HepG2 (cell line): ENCODE measurements around the gene PRRT1. TPM values are rescaled to one million over a fixed set of nuclear protein-coding genes. Genes with fewer than 3 reads are reported as not detected.
A peak's percentile ranks its signal among the peaks of the same experiment; 100 is the strongest.

ENCODE experiments used
- ATAC-seq: fragments of 200-7000 bp; cut with Tn5 transposase; 3 replicates; pipeline ENCODE4 v1.9.1; 2020; ENCODE audit warnings: mild to moderate bottlenecking, moderate library complexity
- BruUV-seq: library from RNA; stranded (reverse); fragments of 400-500 nt; replicated peaks from 2 replicates; lab custom pipeline; 2021; lab: Mats Ljungman, UMichigan
- CTCF ChIA-PET: fragments of 300-600 bp; formaldehyde crosslinking; extraction: SDS; loops from one replicate; lab custom pipeline; 2021; ENCODE audit warnings: low total read pairs, inconsistent platforms, low intra/inter-chr PET ratio; lab: Yijun Ruan, JAX
- POLR2A ChIA-PET: fragments of 350-600 bp; sonication (Branson Sonifier 250); formaldehyde crosslinking; loops from one replicate; lab custom pipeline; 2020; ENCODE audit warnings: antibody characterized with exemption, inconsistent platforms; lab: Yijun Ruan, JAX
- DNase-seq: peaks from one replicate; pipeline ENCODE4 v3.0.0-alpha.2; 2015; ENCODE audit warnings: low spot score
- FAIRE-seq: peaks from 3 replicates; lab custom pipeline; 2011; peaks lifted over from hg19 to GRCh38; lab: Jason Lieb, UNC
- H2AFZ ChIP-seq: one replicate; pipeline ENCODE4 v1.6.1; 2011; ENCODE audit warnings: low read length, inconsistent platforms
- H3K27ac ChIP-seq: fragments of 300-600 bp; 3 replicates; pipeline ENCODE4 v1.8.0; 2011; ENCODE audit warnings: mixed run types, mild to moderate bottlenecking, mixed read lengths, low read length, inconsistent platforms; ENCODE audit not compliant: insufficient read depth; ENCODE audit errors: extremely low read length
- H3K27me3 ChIP-seq, 2 experiments: fragments of 200-600 bp in 1 of 2; 2 replicates in 1 of 2; 3 replicates in 1 of 2; pipeline versions ENCODE4 v1.6.0 to v1.8.0; 2011; ENCODE audit warnings: low read length in 2 of 2, mild to moderate bottlenecking in 2 of 2, moderate library complexity in 2 of 2, inconsistent platforms in 1 of 2; ENCODE audit not compliant: insufficient read depth in 2 of 2, control insufficient read depth in 1 of 2
- H3K36me3 ChIP-seq, 2 experiments: fragments of 200-600 bp in 1 of 2; replicated peaks in 1 of 2; 2 replicates in 1 of 2; 3 replicates in 1 of 2; pipeline versions ENCODE4 v1.5.1 to v1.8.0; 2011; ENCODE audit warnings: low read length in 2 of 2, inconsistent platforms in 1 of 2; ENCODE audit not compliant: insufficient read depth in 2 of 2, control insufficient read depth in 1 of 2
- H3K4me1 ChIP-seq: 2 replicates; pipeline ENCODE4 v1.5.1; 2012; ENCODE audit warnings: low read length, inconsistent platforms; ENCODE audit not compliant: insufficient read depth
- H3K4me2 ChIP-seq: 2 replicates; pipeline ENCODE4 v1.6.0; 2011; ENCODE audit warnings: low read depth, low read length, inconsistent platforms
- H3K4me3 ChIP-seq, 3 experiments: fragments of 200-600 bp in 1 of 3; sonication (generic), shearing (Covaris generic) in 1 of 3; replicated peaks in 1 of 3; 2 replicates each; pipeline ENCODE4 v1.5.1; 2011 to 2016; ENCODE audit warnings: low read length in 3 of 3, inconsistent platforms in 2 of 3, low read depth in 2 of 3, mild to moderate bottlenecking in 2 of 3, control low read depth in 1 of 3, mixed read lengths in 1 of 3; ENCODE audit not compliant: insufficient read depth in 1 of 3
- H3K79me2 ChIP-seq: one replicate; pipeline ENCODE4 v1.6.1; 2011; ENCODE audit warnings: low read length, inconsistent platforms; ENCODE audit not compliant: insufficient read depth
- H3K9ac ChIP-seq: 2 replicates; pipeline ENCODE4 v1.6.0; 2011; ENCODE audit warnings: mild to moderate bottlenecking, low read depth, low read length, inconsistent platforms; ENCODE audit not compliant: insufficient read depth
- H3K9me3 ChIP-seq: 2 replicates; pipeline ENCODE4 v1.5.1; 2012; ENCODE audit warnings: mild to moderate bottlenecking, low read length
- H4K20me1 ChIP-seq: 2 replicates; pipeline ENCODE4 v1.6.0; 2011; ENCODE audit warnings: inconsistent platforms, mild to moderate bottlenecking, low read length, moderate library complexity; ENCODE audit not compliant: insufficient read depth
- ATF3 ChIP-seq: sonication (generic); formaldehyde crosslinking; IDR thresholded peaks from 2 replicates; pipeline ENCODE4 v1.4.0; 2020; ENCODE audit warnings: missing genetic modification reagents
- CCAR2 ChIP-seq: fragments of 200-400 bp; formaldehyde crosslinking; optimal IDR thresholded peaks from 2 replicates; pipeline ENCODE3; 2018; ENCODE audit warnings: low read depth, mild to moderate bottlenecking, low read length, moderate library complexity
- KDM2A ChIP-seq: sonication (generic); formaldehyde crosslinking; IDR thresholded peaks from 2 replicates; pipeline ENCODE4 v1.4.0; 2020; ENCODE audit warnings: low read depth, missing genetic modification reagents, borderline replicate concordance
- MAFF ChIP-seq: IDR thresholded peaks from 2 replicates; pipeline ENCODE4 v1.6.1; 2011; ENCODE audit warnings: low read depth, low read length, improper control_type of control experiment
- PBX3 ChIP-seq: sonication (generic); formaldehyde crosslinking; IDR thresholded peaks from 2 replicates; pipeline ENCODE4 v1.8.1; 2023; ENCODE audit warnings: missing genetic modification reagents, inconsistent platforms, borderline replicate concordance
- RXRB ChIP-seq: IDR thresholded peaks from 2 replicates; pipeline ENCODE4 v1.6.1; 2016; ENCODE audit warnings: borderline replicate concordance, missing genetic modification reagents, missing compliant biosample characterization
- ZBTB40 ChIP-seq, 2 experiments: fragments of 450-650 bp in 1 of 2; sonication (generic) in 1 of 2; formaldehyde crosslinking in 1 of 2; IDR thresholded peaks; 2 replicates each; pipeline versions ENCODE4 v1.6.1 to v1.8.0; 2016 to 2022; ENCODE audit warnings: antibody characterized with exemption in 1 of 2, mild to moderate bottlenecking in 1 of 2, missing genetic modification reagents in 1 of 2
- ZC3H4 ChIP-seq: sonication (generic); formaldehyde crosslinking; IDR thresholded peaks from 2 replicates; pipeline ENCODE4 v1.4.0; 2020; ENCODE audit warnings: missing genetic modification reagents, borderline replicate concordance
- ZNF180 ChIP-seq: sonication (generic); formaldehyde crosslinking; IDR thresholded peaks from 2 replicates; pipeline ENCODE4 v1.4.0; 2020; ENCODE audit warnings: low read depth, missing genetic modification reagents, borderline replicate concordance
- ZNF34 ChIP-seq: sonication (generic); formaldehyde crosslinking; IDR thresholded peaks from 2 replicates; pipeline ENCODE4 v1.4.0; 2020; ENCODE audit warnings: mild to moderate bottlenecking, missing genetic modification reagents, borderline replicate concordance
- ZNF343 ChIP-seq: sonication (generic); formaldehyde crosslinking; IDR thresholded peaks from 2 replicates; pipeline ENCODE4 v1.4.0; 2020; ENCODE audit warnings: mild to moderate bottlenecking, missing genetic modification reagents
- WGBS: methylation state at CpG from one replicate; pipeline ENCODE4 v1.1.6; 2017; ENCODE audit warnings: low lambda C conversion rate; 5-methylcytosine and 5-hydroxymethylcytosine counted together
- in situ Hi-C: cut with HindIII; loops from 2 replicates; pipeline ENCODE4 v1.10.0; 2017; ENCODE audit warnings: low pct_unique_long_range_greater_than_20kb; ENCODE audit not compliant: extremely low pct_ligation_motif_present
- intact Hi-C: fragments of 100-400 bp; cut with micrococcal nuclease; formaldehyde crosslinking; loops from one replicate; pipeline ENCODE4 v1.10.0; 2022; ENCODE audit not compliant: unreplicated experiment
- polyA plus RNA-seq, 8 experiments: library from polyadenylated mRNA; depleted of rRNA in 3 of 8; stranded (reverse) in 7 of 8; unstranded in 1 of 8; fragments of >200 nt; fragmentation: Illumina TruSeq in 4 of 8; extraction: Trizol in 4 of 8; gene quantifications; 2 replicates each; pipeline versions ENCODE4 v1.2.1 to v1.2.3, GENCODE V29; 2011 to 2016; ENCODE audit warnings: low read depth in 4 of 8, missing spikeins in 1 of 8, mixed read lengths in 1 of 8; ENCODE audit not compliant: insufficient read depth in 1 of 8
- total RNA-seq, 5 experiments: library from RNA; depleted of rRNA; stranded (reverse); fragments of >200 nt; fragmentation: Illumina TruSeq; extraction: Trizol; gene quantifications; 2 replicates each; pipeline ENCODE4 v1.2.3, GENCODE V29; 2016; ENCODE audit warnings: low read depth in 1 of 5

The PRRT1 gene
- total and polyA plus RNA-seq, 2 of the 13 experiments (the other 11 are each of a cell fraction or from before 2014, with no cell fraction given): 0.64 to 1.4 TPM

GRCh38 chr6:32105433-32105832, 46.3 kb downstream of the PRRT1 start (continued):
- peak; percentile 30; the same call in 1 of the 2 replicates for TF ChIP-seq ATF3
- no peak for TF ChIP-seq RXRB
- no peak for TF ChIP-seq ZNF34 (CRISPR knock-in tag)
- TF ChIP-seq KDM2A (CRISPR knock-in tag): peak; percentile 34; the same call in 1 of the 2 replicates

- in situ Hi-C loops: no loop called here
- no peak for DNase-seq
- TF ChIP-seq MAFF (no peak), CCAR2 (no peak), ZC3H4 (no peak), ZNF180 (CRISPR knock-in tag) (no peak), PBX3 (no peak), ZNF343 (CRISPR knock-in tag) (no peak), ZBTB40 (IDR thresholded peaks at IDR 0.05) (no peak), ZBTB40 (CRISPR knock-in tag; IDR thresholded peaks at IDR 0.05) (no peak)
- TF ChIP-seq, all 625 proteins: peak for 0
- Histone ChIP-seq H3K4me1 (peaks cover 6% of the 10 kb centered on the region; the same call in 1 of the 2 replicates), H3K4me2 (no peak overlapping the region), H3K27ac (no peak overlapping the region), H3K4me3 (no peak overlapping the region), H2AFZ (no peak overlapping the region), H3K27me3 (peaks cover 7 to 28% of the 10 kb centered on the region in 2 experiments), H3K36me3 (no peaks in the 10 kb centered on the region), H3K9me3 (no peaks in the 10 kb centered on the region), H3K9ac (no peak overlapping the region), H3K79me2 (no peaks in the 10 kb centered on the region), H4K20me1 (no peaks in the 10 kb centered on the region)
- intact Hi-C loops: no loop called here
- BruUV-seq: no TSS peak
- FAIRE-seq (no peak), ATAC-seq (no peak)
- 89% methylated on average over 3 of the region's 3 CpGs for WGBS
- ChIA-PET POLR2A (no interaction called here), CTCF (no interaction called here)
Observed at GRCh38 chr6:32102255-32102654, 49.5 kb downstream of the PRRT1 start.
